Activated CD8-positive, alpha-beta T cell treated with anti-CD3 and anti-CD28 coated beads, Interleukin-2, amount 10 ng/mL, durations not matched to agents 7 days and 5 days (primary cell): ENCODE results near the gene RPS6KB1. TPM values are rescaled to one million over a fixed set of nuclear protein-coding genes. Genes with fewer than 3 reads are reported as not detected.
"Not testable (repeated sequence)": the region's sequence is repeated elsewhere in the genome, so short reads cannot be mapped to it uniquely, and the experiment has no call there.

Experiments
- ATAC-seq: fragments of 150-1000 bp; cut with Tn5 transposase; one replicate; pipeline ENCODE4 v1.10.0; 2021; ENCODE audit warnings: moderate library complexity
- CTCF ChIA-PET: fragments of 350-600 bp; sonication (Branson Sonifier 250); formaldehyde crosslinking; loops from one replicate; lab custom pipeline; 2021; ENCODE audit warnings: antibody characterized with exemption; lab: Charles Lee
- POLR2A ChIA-PET: fragments of 350-600 bp; sonication (Branson Sonifier 250); formaldehyde crosslinking; loops from one replicate; lab custom pipeline; 2021; ENCODE audit warnings: antibody characterized with exemption; lab: Charles Lee
- DNase-seq: peaks from one replicate; pipeline ENCODE4 v3.0.0-alpha.2; 2020
- H3K27ac Mint-ChIP-seq: one replicate; pipeline ENCODE4 v1.8.0; 2021; ENCODE audit warnings: mild to moderate bottlenecking, mixed read lengths
- H3K27me3 Mint-ChIP-seq: one replicate; pipeline ENCODE4 v1.8.0; 2021; ENCODE audit warnings: low read depth, mixed read lengths
- H3K36me3 Mint-ChIP-seq: one replicate; pipeline ENCODE4 v1.8.0; 2021; ENCODE audit warnings: low read depth, mixed read lengths
- H3K4me1 Mint-ChIP-seq: one replicate; pipeline ENCODE4 v1.8.0; 2021; ENCODE audit warnings: low read depth, mixed read lengths
- H3K4me3 Mint-ChIP-seq: one replicate; pipeline ENCODE4 v1.8.0; 2021; ENCODE audit warnings: mild to moderate bottlenecking, mixed read lengths
- H3K9me3 Mint-ChIP-seq: one replicate; pipeline ENCODE4 v1.8.0; 2022; ENCODE audit warnings: mixed read lengths; ENCODE audit not compliant: insufficient read depth
- total RNA-seq, 2 experiments: library from RNA; stranded (reverse); gene quantifications; one replicate each; pipeline ENCODE4 v1.2.3, GENCODE V29; 2021

RPS6KB1 gene
- total RNA-seq, 2 experiments from 2014 or later, result 47.5 to 48.7 TPM

GRCh38 chr17:59973483-59973882 lies 80.6 kb downstream of the RPS6KB1 start:
- H3K4me1 Mint-ChIP-seq, H3K4me3 Mint-ChIP-seq, POLR2A ChIA-PET, H3K9me3 Mint-ChIP-seq, H3K27me3 Mint-ChIP-seq, ATAC-seq, H3K36me3 Mint-ChIP-seq, H3K27ac Mint-ChIP-seq, DNase-seq: not testable (repeated sequence)
- CTCF ChIA-PET, result interaction anchor here (0.9 kb wide), 1 partner anchor 229 kb away, joined by 3 read pairs; no protein-coding TSS in a partner anchor

DNA sequence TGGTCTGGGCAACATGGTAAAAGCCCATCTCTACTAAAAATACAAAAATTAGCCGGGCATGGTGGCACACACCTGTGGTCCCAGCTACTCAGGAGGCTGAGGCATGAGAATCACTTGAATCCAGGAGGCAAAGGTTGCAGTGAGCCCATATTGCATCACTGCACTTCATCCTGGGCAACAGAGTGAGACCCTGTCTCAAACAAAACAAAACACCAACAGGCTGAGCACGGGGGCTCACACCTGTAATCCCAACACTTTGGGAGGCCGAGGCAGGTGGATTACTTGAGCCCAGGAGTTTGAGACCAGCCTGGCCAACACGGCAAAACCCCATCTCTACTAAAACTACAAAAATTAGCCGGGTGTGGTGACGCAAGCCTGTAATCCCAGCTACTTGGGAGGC lies 82.2 kb downstream of the RPS6KB1 start:
- POLR2A ChIA-PET, ATAC-seq, H3K4me3 Mint-ChIP-seq, H3K36me3 Mint-ChIP-seq, H3K27me3 Mint-ChIP-seq, H3K4me1 Mint-ChIP-seq, H3K27ac Mint-ChIP-seq, CTCF ChIA-PET, H3K9me3 Mint-ChIP-seq, DNase-seq: not testable (repeated sequence)

- ATAC-seq, DNase-seq, H3K4me3 Mint-ChIP-seq, H3K27me3 Mint-ChIP-seq, CTCF ChIA-PET, H3K27ac Mint-ChIP-seq, POLR2A ChIA-PET, H3K4me1 Mint-ChIP-seq, H3K9me3 Mint-ChIP-seq, H3K36me3 Mint-ChIP-seq: not testable (repeated sequence)
Measured at GRCh38 chr17:59996608-59997007, 103.7 kb downstream of the RPS6KB1 start.

Other genes with a start within 250 kb of the RPS6KB1 start
- 10 to 100 TPM; 21.5 to 24.7 TPM for gene PTRH2, start 185.7 kb upstream of the RPS6KB1 start, total RNA-seq
- 100 to 1,000 TPM; 122 to 123 TPM for gene VMP1, start 185.5 kb upstream of the RPS6KB1 start, total RNA-seq
- 10 to 100 TPM; 14.5 to 14.7 TPM for gene TUBD1, start 178 bp upstream of the RPS6KB1 start, total RNA-seq
- 10 to 100 TPM in 1 of 2 experiments, 1 to 10 TPM in 1; 9.7 to 11.1 TPM for gene RNFT1, start 71.6 kb downstream of the RPS6KB1 start, total RNA-seq
- gene HEATR6, start 185.8 kb downstream of the RPS6KB1 start, total RNA-seq, result 10 to 100 TPM; 18.3 to 20.1 TPM